GM21423 (cell line): ENCODE measurements around the gene EIF2B2.
"Not testable (repeated sequence)": the region's sequence is repeated elsewhere in the genome, so short reads cannot be mapped to it uniquely, and the experiment has no call there.

ENCODE experiments used
- ATAC-seq: cut with Tn5 transposase; IDR thresholded peaks from one replicate; pipeline ENCODE4 v1.9.1; 2021; ENCODE audit warnings: mild to moderate bottlenecking, moderate library complexity; ENCODE audit not compliant: unreplicated experiment

EIF2B2 gene

DNA sequence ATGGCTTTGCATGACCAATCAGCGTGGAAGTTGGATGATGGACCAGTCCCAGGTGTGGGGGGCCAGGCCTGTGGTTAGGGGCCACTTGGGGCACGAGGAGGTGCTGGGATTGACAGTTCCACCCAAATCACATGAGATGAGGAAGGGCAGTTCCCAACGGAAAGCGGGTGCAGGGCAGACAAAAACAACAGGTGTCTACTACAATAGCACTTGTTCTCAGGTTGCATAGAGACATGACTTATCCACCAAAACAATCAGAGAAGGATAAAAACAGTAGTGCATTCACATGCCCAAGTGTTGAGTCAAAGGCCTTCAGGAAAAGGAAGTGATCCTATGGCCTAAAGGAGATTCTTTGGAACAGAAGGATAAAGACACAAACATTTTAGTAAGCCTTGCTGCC, 14.6 kb upstream of the EIF2B2 start:
- ATAC-seq = no peak

GRCh38 chr14:74988993-74989392, 13.7 kb upstream of the EIF2B2 start:
- ATAC-seq = no peak

GRCh38 chr14:74994182-74994581, 8.5 kb upstream of the EIF2B2 start:
- not testable (repeated sequence) for ATAC-seq

GRCh38 chr14:74995781-74996180, 6.9 kb upstream of the EIF2B2 start:
- ATAC-seq = not testable (repeated sequence)

GRCh38 chr14:75001261-75001660, 1.5 kb upstream of the EIF2B2 start:
- no peak for ATAC-seq

GRCh38 chr14:75001899-75002298, 822 bp upstream of the EIF2B2 start:
- no peak for ATAC-seq

GRCh38 chr14:75003250-75004027, 718 bp downstream of the EIF2B2 start:
- ATAC-seq = peak; percentile 3

DNA sequence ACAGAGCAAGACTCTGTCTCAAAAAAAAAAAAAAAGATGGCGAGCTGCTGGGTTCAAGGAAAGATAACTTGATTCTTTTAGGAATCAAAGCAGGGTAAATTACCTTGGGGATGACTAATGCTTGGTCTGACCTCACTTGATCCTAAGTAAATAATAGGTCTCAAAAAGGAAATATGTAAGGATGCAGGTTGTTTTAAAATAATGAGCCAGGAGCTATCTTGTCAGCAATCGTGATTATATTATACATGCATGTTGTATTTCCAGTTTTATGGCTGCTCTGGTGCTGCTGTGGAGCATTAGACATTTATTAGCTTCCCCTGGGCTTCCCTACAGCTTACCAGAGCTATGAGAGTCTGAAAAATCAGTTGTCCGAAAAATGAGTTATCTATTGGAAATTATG, 2.6 kb downstream of the EIF2B2 start:
- ATAC-seq = no peak

DNA sequence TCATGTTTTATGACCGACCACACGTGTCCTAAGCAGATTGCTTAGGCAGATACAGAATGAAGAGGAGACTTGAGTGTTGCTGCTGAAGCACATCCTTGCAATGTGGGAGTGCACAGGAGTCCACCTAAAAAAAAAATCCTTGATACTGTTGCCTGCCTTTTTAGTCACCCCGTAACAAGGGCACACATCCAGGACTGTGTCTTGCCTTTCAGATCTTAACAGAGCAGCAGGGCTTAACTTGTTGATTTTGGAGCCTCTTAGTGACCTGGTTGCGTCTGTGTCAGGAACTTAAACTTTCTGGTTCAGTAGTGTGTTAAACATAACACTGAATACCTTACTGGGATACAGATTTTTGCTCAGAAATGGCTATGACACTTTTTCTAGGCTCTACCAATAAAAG, 6.5 kb downstream of the EIF2B2 start:
- no peak for ATAC-seq

DNA sequence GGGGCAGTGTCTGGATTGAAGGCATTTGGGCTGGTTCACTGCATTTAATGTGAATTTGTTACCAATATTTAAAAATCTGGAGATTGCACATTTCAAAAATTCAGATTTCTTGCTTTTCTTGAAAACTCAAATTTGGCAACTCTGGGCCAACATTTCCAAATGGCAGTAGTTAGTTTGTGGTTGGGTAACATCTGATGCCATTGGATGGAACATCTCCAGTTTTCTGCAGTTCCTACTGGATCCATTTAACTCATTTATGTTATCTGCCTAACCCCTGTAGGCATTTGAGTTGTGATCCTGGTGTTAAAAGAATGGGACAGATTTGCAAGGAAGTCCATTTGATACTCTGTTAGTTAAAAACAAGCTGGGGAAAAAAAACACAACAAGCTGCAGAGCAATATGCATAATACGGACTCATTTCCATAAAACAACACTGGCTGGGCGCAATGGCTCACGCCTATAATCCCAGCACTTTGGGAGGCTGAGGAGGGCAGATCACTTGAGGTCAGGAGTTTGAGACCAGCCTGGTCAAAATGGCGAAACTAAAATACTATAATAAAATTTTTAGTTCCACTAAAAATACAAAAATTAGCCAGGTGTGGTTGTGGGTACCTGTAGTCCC, 7.9 kb downstream of the EIF2B2 start:
- ATAC-seq = no peak

DNA sequence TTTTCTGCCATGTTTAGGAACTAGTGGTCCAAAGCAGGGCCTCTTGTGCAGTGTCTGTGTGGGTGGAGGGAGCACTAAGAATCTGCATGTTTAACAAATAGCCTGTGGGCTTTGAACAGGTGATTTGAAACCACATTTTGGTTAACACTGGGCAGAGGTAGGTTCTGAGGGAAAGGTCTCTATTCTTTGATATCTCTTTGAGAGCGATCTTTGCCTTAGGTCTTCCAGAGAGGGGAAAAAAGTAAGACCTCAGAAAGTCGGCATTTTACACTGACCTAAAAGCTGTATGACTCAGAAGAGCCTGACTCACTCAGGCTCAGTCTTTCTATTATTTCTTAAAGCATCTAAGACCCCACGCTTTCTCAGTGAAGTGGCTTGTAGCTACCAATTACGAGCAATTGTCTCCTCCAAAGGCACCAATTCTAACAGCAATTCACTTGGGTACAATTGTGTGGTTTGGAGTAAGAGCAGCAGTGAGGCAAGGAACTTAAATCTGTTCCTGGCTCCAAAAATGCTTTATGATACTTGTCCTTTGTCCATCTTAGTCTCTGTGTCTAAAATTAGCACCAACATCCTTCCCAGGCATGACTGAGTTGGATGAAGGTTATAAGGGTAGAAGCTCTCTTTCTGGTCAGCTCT, 8.8 kb downstream of the EIF2B2 start:
- no peak for ATAC-seq

GRCh38 chr14:75013290-75013689, 10.6 kb downstream of the EIF2B2 start:
- ATAC-seq = no peak

DNA sequence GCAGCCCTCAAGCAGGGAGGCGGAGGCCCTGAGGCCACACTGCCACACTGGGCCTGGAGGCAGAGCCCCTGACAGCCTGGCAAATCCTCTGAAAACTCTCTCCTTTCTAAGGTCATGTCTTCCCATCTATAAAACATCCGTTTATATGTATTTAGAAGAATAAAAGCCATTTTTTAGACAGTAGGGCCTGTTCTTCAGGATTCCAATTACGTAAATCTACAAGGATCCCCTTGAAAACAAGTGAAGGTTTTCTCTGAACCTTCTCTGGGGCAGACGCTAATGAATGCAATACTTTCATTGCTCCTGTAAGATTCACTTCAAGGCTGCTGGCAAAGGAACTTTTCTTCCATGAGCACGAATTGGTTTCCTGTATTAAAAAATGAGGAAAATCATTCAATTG, 12.8 kb downstream of the EIF2B2 start:
- no peak for ATAC-seq

DNA sequence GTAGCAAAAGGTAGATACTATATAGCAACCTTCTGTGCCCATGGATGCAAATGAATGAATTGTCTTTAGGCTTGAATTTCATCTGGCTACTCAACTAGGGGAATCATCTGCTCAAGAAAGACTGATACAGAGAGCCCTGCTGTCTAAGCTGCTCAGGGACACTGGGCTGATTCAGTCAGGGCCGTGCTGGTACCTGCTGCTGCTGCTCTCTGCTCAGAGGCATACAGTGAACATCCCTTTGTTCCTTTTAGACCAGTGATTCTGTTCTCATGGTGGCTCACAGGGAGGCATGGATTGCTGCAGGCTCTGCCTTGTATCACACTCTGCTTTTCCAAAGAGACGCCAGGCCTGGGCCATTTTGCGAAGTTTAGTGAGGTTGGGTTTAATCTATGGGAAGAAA, 14.1 kb downstream of the EIF2B2 start:
- ATAC-seq = no peak

DNA sequence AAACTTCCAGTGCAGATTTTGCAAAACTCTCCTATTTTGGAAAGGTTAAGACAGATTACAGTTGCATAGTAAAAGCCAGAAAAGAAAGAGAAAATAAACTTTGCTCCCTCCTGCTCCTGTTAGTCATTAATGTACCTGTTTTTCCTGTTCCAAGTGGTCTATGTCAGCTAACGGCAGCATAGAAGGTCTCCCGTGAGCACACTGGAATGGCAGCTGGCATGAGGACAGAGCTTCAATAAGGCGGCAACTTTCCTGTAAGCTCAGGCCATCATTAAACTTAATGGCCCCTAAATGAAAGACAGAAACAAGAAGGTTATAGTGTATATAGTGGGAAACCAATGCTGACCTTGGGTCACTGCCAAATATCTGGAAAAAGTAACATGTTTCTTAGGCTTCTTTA, 16.0 kb downstream of the EIF2B2 start:
- ATAC-seq = no peak

DNA sequence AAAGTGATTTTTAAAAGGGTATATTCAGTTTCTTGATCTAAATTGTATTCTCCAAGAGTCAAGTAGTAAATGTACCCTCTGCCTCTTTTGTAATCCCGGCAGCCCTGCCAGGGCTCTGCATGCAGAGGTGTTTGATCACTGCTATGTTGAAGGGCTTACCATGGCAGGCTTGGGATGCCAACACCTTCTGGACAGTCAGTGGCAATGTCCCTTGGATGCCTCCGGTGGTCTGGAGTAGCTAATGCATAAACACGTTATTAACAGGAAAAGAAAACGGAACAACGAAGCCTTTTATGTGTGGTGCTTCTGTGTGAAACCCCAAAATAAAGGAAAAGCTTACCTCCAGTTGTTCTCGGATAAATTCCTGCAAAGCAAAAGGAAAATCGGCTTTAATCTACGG, 19.9 kb downstream of the EIF2B2 start:
- no peak for ATAC-seq

GRCh38 chr14:75023108-75023507, 20.4 kb downstream of the EIF2B2 start:
- ATAC-seq = no peak

DNA sequence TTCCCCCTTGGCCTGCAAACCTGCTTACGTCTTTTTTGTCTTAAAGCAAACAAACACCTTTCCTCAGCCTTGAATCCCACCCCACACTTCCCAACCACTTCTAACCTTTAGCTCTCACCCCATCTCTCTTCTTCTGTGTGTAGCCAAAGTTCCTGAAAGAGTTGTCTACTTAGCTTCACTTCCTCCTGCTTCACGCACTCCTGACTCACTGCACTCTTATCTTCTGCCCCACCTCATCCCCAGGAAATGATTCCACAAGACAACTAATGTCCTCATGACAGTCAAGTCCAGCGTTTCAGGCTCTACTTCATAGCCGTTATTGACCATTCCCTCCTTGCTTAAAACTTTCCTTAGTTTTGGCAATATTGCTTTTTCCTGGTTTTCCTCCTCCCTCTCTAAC, 22.4 kb downstream of the EIF2B2 start:
- ATAC-seq = no peak

- ATAC-seq = no peak
These were observed 23.2 kb downstream of the EIF2B2 start for GRCh38 chr14:75025876-75026275.

DNA sequence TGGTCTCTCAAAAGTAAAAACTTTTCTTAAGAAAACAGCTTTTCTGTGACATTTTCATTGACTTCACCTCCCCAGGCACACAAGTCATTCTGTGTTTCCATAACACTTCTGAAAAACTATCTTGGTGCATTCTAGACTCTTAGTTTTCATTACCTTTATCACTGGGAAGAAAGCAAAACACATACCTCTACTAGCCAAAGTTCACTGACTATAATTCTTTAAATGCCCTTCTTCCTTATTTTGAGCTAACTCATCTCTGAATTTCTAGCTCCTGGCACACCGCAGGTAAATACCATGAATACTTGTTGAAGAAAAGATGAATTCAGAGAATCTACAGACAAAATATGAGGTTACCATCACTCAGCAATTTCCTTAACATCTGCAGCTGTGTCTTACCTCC, 27.4 kb downstream of the EIF2B2 start:
- no peak for ATAC-seq

- no peak for ATAC-seq
These were observed 30.2 kb downstream of the EIF2B2 start for GRCh38 chr14:75032939-75033338.

GRCh38 chr14:75040507-75040906, 37.8 kb downstream of the EIF2B2 start:
- ATAC-seq = no peak
